HepG2 (cell line): ENCODE results near the gene PANK4.

Experiments used
- NR3C1 ChIP-seq: sonication (generic); formaldehyde crosslinking; IDR thresholded peaks from 2 replicates; pipeline ENCODE4 v1.4.0; 2020; ENCODE audit warnings: missing genetic modification reagents
- PPARG ChIP-seq: conservative IDR thresholded peaks from 2 replicates; pipeline ENCODE4 v1.6.1; 2016; ENCODE audit warnings: missing biosample characterization, missing genetic modification reagents
- XRCC5 ChIP-seq: fragments of 200-400 bp; formaldehyde crosslinking; optimal IDR thresholded peaks from 2 replicates; pipeline ENCODE3; 2017; ENCODE audit warnings: mild to moderate bottlenecking, low read length

DNA sequence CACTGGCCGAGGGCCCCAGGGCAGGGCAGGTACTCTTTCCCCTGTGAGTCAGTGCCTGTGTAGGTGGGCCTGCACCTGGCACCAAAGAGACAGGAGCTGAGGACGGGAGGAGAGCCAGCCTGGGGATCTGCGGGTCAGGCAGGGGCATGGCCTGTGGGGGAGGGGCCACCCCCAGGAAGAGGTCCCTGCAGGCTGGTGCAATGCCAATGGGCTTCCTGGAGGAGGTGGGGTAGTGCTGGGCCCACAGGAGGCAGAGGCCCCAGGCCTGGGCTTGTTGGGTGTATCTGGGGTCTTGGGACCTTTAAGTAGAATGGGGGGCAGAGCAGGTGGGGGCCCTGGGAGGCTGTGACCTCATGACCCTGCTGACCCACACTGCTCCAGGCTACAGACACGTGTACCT, 27.1 kb downstream of the PANK4 start:
- TF ChIP-seq XRCC5 (no peak), NR3C1 (no peak), PPARG (CRISPR knock-in tag) (no peak)
